ENCODE data around the gene CAB39. TPM values are rescaled to one million over a fixed set of nuclear protein-coding genes. Genes with fewer than 3 reads are reported as not detected.

CAB39 gene
- total RNA-seq, 1 donor from 2014 or later: 68.6 TPM

DNA sequence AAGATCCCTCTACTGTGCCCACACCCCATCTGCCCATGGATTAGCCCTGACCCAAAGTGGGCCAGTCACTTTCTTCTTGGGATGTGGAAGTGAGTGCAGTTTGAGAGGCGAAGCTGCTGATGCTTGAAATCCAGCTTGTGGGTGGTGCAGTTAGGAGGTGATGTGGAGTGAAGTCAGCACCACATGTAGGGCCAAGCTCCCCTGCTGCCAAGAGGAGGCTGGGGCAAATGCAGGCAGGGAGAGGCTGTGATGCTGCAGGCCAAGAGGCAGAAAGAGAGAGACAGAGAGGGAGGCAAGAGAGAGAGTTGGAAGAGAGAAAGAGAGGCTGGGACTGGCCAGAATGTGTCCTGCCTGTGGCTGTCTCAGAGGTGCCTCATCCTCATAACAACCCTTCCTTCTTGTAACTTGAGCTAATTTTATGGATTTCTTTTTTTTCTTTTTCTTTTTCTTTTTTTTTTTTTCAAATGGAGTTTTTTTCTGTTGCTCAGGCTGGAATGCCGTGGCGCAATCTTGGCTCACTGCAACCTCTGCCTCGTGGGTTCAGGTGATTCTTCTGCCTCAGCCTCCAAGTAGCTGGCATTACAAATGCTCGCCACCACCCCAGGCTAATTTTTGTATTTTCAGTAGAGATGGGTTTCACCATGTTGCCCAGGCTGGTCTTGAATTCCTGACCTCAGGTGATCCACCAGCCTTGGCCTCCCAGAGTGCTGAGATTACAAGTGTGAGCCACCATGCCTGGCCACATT, 35.3 kb upstream of the CAB39 start:
- Mint-ChIP-seq H3K4me3 (no peak overlapping the region), H3K36me3 (ENCODE audit: low read depth) (no peaks in the 10 kb centered on the region), H3K9me3 (peaks cover 4% of the 10 kb centered on the region), H3K4me1 (no peaks in the 10 kb centered on the region), H3K27ac (no peak overlapping the region), H3K27me3 (no peaks in the 10 kb centered on the region)
- intact Hi-C loops (cut with micrococcal nuclease): no loop called here
- TF ChIP-seq, protein P1, sequence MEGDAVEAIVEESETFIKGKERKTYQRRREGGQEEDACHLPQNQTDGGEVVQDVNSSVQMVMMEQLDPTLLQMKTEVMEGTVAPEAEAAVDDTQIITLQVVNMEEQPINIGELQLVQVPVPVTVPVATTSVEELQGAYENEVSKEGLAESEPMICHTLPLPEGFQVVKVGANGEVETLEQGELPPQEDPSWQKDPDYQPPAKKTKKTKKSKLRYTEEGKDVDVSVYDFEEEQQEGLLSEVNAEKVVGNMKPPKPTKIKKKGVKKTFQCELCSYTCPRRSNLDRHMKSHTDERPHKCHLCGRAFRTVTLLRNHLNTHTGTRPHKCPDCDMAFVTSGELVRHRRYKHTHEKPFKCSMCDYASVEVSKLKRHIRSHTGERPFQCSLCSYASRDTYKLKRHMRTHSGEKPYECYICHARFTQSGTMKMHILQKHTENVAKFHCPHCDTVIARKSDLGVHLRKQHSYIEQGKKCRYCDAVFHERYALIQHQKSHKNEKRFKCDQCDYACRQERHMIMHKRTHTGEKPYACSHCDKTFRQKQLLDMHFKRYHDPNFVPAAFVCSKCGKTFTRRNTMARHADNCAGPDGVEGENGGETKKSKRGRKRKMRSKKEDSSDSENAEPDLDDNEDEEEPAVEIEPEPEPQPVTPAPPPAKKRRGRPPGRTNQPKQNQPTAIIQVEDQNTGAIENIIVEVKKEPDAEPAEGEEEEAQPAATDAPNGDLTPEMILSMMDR (IDR thresholded peaks at IDR 0.05): no peak
- ATAC-seq (ENCODE audit: low read depth) (no peak), DNase-seq (no peak)
- POLR2A ChIA-PET: no interaction called here
- CTCF ChIA-PET: no interaction called here

DNA sequence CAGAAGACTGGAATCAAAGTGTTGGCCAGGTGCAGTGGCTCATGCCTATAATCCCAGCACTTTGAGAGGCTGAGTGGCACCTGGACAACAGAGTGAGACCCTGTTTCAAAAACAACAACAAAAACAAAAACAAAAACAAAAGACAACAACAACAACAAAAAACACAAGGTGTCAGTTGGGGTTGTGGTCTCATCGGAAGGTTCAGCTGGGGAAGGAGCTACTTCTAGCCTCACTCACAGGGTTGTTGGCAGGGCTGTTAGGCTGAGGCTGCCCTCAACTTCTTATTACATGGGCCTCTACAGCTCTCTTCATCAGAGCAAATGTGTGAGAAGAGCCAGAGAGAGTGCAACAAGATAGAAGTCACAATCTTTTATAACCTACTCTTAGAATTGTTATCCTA, 34.6 kb upstream of the CAB39 start:
- intact Hi-C loops (cut with micrococcal nuclease): no loop called here

DNA sequence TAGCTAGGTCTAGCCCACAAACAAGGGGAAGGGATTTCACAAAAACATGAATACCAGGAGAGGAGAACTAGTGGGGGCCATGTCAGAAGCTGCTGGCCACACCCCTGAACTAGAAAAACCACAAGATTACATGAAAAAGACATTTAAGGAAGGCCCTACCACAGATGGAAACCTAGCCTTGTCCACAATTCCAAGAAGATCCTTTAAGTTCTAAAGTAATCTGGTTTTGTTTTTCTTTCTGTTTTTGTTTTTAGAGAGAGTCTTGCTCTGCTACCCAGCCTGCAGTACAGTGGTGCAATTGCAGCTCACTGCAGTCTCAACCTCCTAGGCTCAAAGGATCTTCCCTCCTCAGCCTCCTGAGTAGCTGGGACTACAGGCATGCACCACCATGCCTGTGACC, 34.2 kb upstream of the CAB39 start:
- ATAC-seq (ENCODE audit: low read depth) (no peak), DNase-seq (no peak)
- no peaks in the 10 kb centered on the region for H3K36me3 Mint-ChIP-seq (ENCODE audit: low read depth)
- no peaks in the 10 kb centered on the region for H3K4me1 Mint-ChIP-seq
- no peak overlapping the region for H3K4me3 Mint-ChIP-seq
- CTCF ChIA-PET: no interaction called here
- intact Hi-C loops (cut with micrococcal nuclease): no loop called here
- TF ChIP-seq, protein P1 (IDR thresholded peaks at IDR 0.05): no peak
- no peak overlapping the region for H3K27ac Mint-ChIP-seq
- H3K9me3 Mint-ChIP-seq: peaks cover 6% of the 10 kb centered on the region
- H3K27me3 Mint-ChIP-seq: no peaks in the 10 kb centered on the region
- POLR2A ChIA-PET: interaction anchor here (0.7 kb wide), 1 partner anchor 36 kb away, joined by 3 read pairs; no protein-coding TSS in a partner anchor

More for the DNA sequence above, 34.6 kb upstream of the CAB39 start:
- H3K36me3 Mint-ChIP-seq (ENCODE audit: low read depth): no peaks in the 10 kb centered on the region
- TF ChIP-seq, protein P1 (IDR thresholded peaks at IDR 0.05): no peak
- CTCF ChIA-PET: no interaction called here
- H3K9me3 Mint-ChIP-seq: peaks cover 6% of the 10 kb centered on the region
- POLR2A ChIA-PET: no interaction called here
- H3K4me3 Mint-ChIP-seq: no peak overlapping the region
- no peaks in the 10 kb centered on the region for H3K27me3 Mint-ChIP-seq
- no peak for ATAC-seq (ENCODE audit: low read depth)
- no peak overlapping the region for H3K27ac Mint-ChIP-seq
- DNase-seq: no peak
- no peaks in the 10 kb centered on the region for H3K4me1 Mint-ChIP-seq

DNA sequence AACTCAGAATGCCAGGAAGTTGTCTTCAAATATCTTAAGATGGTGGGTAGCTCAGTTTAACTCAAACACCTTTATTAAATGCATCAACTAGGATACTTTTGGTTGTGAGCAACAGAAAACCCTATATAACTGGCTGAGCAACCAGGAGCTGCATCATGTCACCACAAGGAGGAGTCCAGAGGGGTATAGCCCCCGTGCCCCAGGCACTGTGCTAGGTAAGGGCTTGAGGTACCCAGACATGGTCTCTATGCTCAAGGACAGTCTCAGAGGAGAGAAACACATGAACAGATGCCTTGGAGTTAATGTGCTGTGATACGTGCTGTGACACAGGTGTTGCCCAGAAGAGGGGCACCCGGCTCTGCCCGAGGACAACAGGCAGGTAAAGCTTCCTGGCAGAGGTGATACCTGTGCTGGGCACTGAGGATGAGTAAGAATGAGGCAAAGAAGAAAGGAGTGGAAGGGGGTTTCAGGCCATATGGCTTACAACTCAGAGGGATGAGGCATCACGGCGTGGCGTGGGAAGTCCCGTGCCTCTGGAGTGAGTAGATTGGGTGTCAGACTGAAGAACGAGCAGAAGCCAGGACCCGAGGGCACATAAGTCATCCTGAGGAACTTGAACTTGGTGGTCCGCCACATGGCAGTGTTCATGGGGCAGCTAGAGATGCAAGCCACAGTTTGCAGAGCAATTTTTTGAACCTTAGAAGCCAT, 32.0 kb upstream of the CAB39 start:
- DNase-seq (no peak), ATAC-seq (ENCODE audit: low read depth) (no peak)
- CTCF ChIA-PET: no interaction called here
- Mint-ChIP-seq H3K27me3 (no peaks in the 10 kb centered on the region), H3K4me3 (no peak overlapping the region), H3K36me3 (ENCODE audit: low read depth) (no peaks in the 10 kb centered on the region), H3K4me1 (no peaks in the 10 kb centered on the region), H3K27ac (no peak overlapping the region), H3K9me3 (peaks cover 6% of the 10 kb centered on the region)
- TF ChIP-seq, protein P1 (IDR thresholded peaks at IDR 0.05): no peak
- intact Hi-C loops (cut with micrococcal nuclease): no loop called here
- POLR2A ChIA-PET: no interaction called here

DNA sequence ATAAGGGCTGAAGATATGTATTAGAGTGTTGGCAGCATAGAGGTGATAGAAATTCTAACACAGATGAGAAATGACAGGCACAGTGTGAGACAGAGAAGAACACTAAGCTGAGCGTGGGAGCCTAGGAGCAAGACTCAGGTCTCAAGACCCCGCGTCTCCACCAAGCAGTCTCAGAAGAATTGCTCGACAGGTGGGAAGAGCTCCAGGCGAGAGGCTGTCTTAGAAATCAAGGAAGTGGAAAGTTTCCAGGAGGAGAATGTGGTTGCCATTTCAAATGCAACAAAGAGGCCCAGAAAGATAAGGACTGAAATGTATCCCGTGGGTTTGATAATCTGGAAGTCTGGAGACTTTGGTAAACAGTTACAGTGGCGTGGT, 31.5 kb upstream of the CAB39 start:
- TF ChIP-seq, protein P1 (IDR thresholded peaks at IDR 0.05): no peak
- DNase-seq (no peak), ATAC-seq (ENCODE audit: low read depth) (no peak)
- CTCF ChIA-PET: no interaction called here
- H3K9me3 Mint-ChIP-seq: peaks cover 6% of the 10 kb centered on the region
- no peaks in the 10 kb centered on the region for H3K27me3 Mint-ChIP-seq
- POLR2A ChIA-PET: no interaction called here
- no peak overlapping the region for H3K27ac Mint-ChIP-seq
- H3K36me3 Mint-ChIP-seq (ENCODE audit: low read depth): no peaks in the 10 kb centered on the region
- H3K4me3 Mint-ChIP-seq: no peak overlapping the region
- no peaks in the 10 kb centered on the region for H3K4me1 Mint-ChIP-seq
- intact Hi-C loops (cut with micrococcal nuclease): no loop called here

All from activated B cell treated with CpG ODN at 0.5 μM for 24 hours (primary cell).